ENCODE results near the gene VSNL1. TPM values are rescaled to one million over a fixed set of nuclear protein-coding genes. Genes with fewer than 3 reads are reported as not detected.

Gene VSNL1
- total and polyA plus RNA-seq, 2 experiments from 2014 or later, result 102 to 112 TPM

- no peak for TF ChIP-seq ETS1 (IDR thresholded peaks at IDR 0.05)
- no peak for TF ChIP-seq EZH2 (IDR thresholded peaks at IDR 0.05; ENCODE audit: low read depth, unreplicated experiment)
These were observed 122.2 kb downstream of the VSNL1 start (continued) for GRCh38 chr2:17662723-17663122.

GRCh38 chr2:17664534-17664933, 124.0 kb downstream of the VSNL1 start:
- DNase-seq (ENCODE audit: low spot score) (no peak), ATAC-seq (no peak)
- H3K4me2 ChIP-seq, result no peak overlapping the region
- no peaks in the 10 kb centered on the region for H4K20me1 ChIP-seq (replicated peaks; ENCODE audit: insufficient read depth)
- H3K27ac Mint-ChIP-seq, result no peak overlapping the region
- peaks cover 48% of the 10 kb centered on the region for H3K36me3 Mint-ChIP-seq (ENCODE audit: low read depth)
- no peaks in the 10 kb centered on the region for H3K27me3 Mint-ChIP-seq (ENCODE audit: insufficient read depth, low read depth, poor library complexity)
- H3F3A ChIP-seq (replicated peaks; ENCODE audit: low read depth), result no peaks in the 10 kb centered on the region
- H3K4me1 Mint-ChIP-seq, result 0 out of 3 replicates have a peak, but pooled peaks cover 4% of the 10 kb centered on the region
- no peaks in the 10 kb centered on the region for H3K79me2 ChIP-seq (replicated peaks; ENCODE audit: insufficient read depth)
- no peak overlapping the region for H3K4me3 Mint-ChIP-seq
- H3K9me3 Mint-ChIP-seq, result no peaks in the 10 kb centered on the region
- H3K27me3 ChIP-seq (ENCODE audit: insufficient read depth), result no peaks in the 10 kb centered on the region
- no peak overlapping the region for H3K4me3 ChIP-seq
- no peak overlapping the region for H3K27ac ChIP-seq (ENCODE audit: low read depth)
- H3K4me1 ChIP-seq (ENCODE audit: insufficient read depth), result no peaks in the 10 kb centered on the region
- no peak overlapping the region for H2AFZ ChIP-seq
- H3K36me3 ChIP-seq (ENCODE audit: insufficient read depth), result peaks cover 45% of the 10 kb centered on the region
- H3K9me2 ChIP-seq (ENCODE audit: insufficient read depth), result no peaks in the 10 kb centered on the region
- TF ChIP-seq CREB1 (CRISPR knock-in tag; IDR thresholded peaks at IDR 0.05; ENCODE audit: low read depth) (no peak), CTCF (conservative IDR thresholded peaks at IDR 0.05; ENCODE audit: low read depth in 2 of 2) (no peak), ZNF114 (CRISPR knock-in tag; IDR thresholded peaks at IDR 0.05) (no peak), ZNF331 (CRISPR knock-in tag; IDR thresholded peaks at IDR 0.05; ENCODE audit: low read depth) (no peak), POLR2AphosphoS5 (IDR thresholded peaks at IDR 0.05; ENCODE audit: low read depth) (no peak), ETS1 (IDR thresholded peaks at IDR 0.05) (no peak), NANOG (IDR thresholded peaks at IDR 0.05; ENCODE audit: borderline replicate concordance) (no peak), STAT1 (IDR thresholded peaks at IDR 0.05; ENCODE audit: unreplicated experiment) (no peak), EZH2 (IDR thresholded peaks at IDR 0.05; ENCODE audit: low read depth, unreplicated experiment) (no peak), JUNB (IDR thresholded peaks at IDR 0.05; ENCODE audit: unreplicated experiment) (no peak), REST (IDR thresholded peaks at IDR 0.05; ENCODE audit: unreplicated experiment) (no peak)
- TF ChIP-seq, protein P1, sequence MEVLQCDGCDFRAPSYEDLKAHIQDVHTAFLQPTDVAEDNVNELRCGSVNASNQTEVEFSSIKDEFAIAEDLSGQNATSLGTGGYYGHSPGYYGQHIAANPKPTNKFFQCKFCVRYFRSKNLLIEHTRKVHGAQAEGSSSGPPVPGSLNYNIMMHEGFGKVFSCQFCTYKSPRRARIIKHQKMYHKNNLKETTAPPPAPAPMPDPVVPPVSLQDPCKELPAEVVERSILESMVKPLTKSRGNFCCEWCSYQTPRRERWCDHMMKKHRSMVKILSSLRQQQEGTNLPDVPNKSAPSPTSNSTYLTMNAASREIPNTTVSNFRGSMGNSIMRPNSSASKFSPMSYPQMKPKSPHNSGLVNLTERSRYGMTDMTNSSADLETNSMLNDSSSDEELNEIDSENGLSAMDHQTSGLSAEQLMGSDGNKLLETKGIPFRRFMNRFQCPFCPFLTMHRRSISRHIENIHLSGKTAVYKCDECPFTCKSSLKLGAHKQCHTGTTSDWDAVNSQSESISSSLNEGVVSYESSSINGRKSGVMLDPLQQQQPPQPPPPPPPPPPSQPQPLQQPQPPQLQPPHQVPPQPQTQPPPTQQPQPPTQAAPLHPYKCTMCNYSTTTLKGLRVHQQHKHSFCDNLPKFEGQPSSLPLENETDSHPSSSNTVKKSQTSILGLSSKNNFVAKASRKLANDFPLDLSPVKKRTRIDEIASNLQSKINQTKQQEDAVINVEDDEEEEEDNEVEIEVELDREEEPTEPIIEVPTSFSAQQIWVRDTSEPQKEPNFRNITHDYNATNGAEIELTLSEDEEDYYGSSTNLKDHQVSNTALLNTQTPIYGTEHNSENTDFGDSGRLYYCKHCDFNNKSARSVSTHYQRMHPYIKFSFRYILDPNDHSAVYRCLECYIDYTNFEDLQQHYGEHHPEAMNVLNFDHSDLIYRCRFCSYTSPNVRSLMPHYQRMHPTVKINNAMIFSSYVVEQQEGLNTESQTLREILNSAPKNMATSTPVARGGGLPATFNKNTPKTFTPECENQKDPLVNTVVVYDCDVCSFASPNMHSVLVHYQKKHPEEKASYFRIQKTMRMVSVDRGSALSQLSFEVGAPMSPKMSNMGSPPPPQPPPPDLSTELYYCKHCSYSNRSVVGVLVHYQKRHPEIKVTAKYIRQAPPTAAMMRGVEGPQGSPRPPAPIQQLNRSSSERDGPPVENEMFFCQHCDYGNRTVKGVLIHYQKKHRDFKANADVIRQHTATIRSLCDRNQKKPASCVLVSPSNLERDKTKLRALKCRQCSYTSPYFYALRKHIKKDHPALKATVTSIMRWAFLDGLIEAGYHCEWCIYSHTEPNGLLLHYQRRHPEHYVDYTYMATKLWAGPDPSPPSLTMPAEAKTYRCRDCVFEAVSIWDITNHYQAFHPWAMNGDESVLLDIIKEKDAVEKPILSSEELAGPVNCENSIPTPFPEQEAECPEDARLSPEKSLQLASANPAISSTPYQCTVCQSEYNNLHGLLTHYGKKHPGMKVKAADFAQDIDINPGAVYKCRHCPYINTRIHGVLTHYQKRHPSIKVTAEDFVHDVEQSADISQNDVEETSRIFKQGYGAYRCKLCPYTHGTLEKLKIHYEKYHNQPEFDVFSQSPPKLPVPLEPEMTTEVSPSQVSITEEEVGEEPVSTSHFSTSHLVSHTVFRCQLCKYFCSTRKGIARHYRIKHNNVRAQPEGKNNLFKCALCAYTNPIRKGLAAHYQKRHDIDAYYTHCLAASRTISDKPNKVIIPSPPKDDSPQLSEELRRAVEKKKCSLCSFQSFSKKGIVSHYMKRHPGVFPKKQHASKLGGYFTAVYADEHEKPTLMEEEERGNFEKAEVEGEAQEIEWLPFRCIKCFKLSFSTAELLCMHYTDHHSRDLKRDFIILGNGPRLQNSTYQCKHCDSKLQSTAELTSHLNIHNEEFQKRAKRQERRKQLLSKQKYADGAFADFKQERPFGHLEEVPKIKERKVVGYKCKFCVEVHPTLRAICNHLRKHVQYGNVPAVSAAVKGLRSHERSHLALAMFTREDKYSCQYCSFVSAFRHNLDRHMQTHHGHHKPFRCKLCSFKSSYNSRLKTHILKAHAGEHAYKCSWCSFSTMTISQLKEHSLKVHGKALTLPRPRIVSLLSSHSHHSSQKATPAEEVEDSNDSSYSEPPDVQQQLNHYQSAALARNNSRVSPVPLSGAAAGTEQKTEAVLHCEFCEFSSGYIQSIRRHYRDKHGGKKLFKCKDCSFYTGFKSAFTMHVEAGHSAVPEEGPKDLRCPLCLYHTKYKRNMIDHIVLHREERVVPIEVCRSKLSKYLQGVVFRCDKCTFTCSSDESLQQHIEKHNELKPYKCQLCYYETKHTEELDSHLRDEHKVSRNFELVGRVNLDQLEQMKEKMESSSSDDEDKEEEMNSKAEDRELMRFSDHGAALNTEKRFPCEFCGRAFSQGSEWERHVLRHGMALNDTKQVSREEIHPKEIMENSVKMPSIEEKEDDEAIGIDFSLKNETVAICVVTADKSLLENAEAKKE (CRISPR knock-in tag; IDR thresholded peaks at IDR 0.05), result no peak

Data from GM23338 (cell line).